Duodenal mucosa (tissue), 2 donors: ENCODE measurements around the gene MIGA1.
A peak's percentile ranks its signal among the peaks of the same experiment; 100 is the strongest.
"Not testable (repeated sequence)": the region's sequence is repeated elsewhere in the genome, so short reads cannot be mapped to it uniquely, and the experiment has no call there.

Experiments used
- H3K27ac ChIP-seq: one replicate; pipeline ENCODE4 v1.7.0; 2013; ENCODE audit warnings: low read depth, low read length
- H3K27me3 ChIP-seq, 2 donors: one replicate each; pipeline ENCODE4 v1.7.0; 2013; ENCODE audit warnings: low read length in 2 of 2, control low read depth in 1 of 2; ENCODE audit not compliant: insufficient read depth in 2 of 2, control insufficient read depth in 1 of 2
- H3K36me3 ChIP-seq, 2 donors: one replicate each; pipeline ENCODE4 v1.7.0; 2013; ENCODE audit warnings: low read length in 2 of 2, control low read depth in 1 of 2; ENCODE audit not compliant: insufficient read depth in 2 of 2, control insufficient read depth in 1 of 2
- H3K4me1 ChIP-seq, 2 donors: one replicate each; pipeline ENCODE4 v1.7.0; 2013; ENCODE audit warnings: low read length in 2 of 2, control low read depth in 1 of 2; ENCODE audit not compliant: insufficient read depth in 2 of 2, control insufficient read depth in 1 of 2
- H3K4me3 ChIP-seq, 2 donors: one replicate each; pipeline ENCODE4 v1.7.0; 2013; ENCODE audit warnings: low read length in 2 of 2, low read depth in 1 of 2
- H3K9ac ChIP-seq, 2 donors: one replicate each; pipeline ENCODE4 v1.7.0; 2013; ENCODE audit warnings: low read length in 2 of 2, low read depth in 1 of 2
- H3K9me3 ChIP-seq, 2 donors: one replicate each; pipeline ENCODE4 v1.7.0; 2013; ENCODE audit warnings: low read length in 2 of 2, control low read depth in 1 of 2; ENCODE audit not compliant: control insufficient read depth in 1 of 2

MIGA1 gene

DNA sequence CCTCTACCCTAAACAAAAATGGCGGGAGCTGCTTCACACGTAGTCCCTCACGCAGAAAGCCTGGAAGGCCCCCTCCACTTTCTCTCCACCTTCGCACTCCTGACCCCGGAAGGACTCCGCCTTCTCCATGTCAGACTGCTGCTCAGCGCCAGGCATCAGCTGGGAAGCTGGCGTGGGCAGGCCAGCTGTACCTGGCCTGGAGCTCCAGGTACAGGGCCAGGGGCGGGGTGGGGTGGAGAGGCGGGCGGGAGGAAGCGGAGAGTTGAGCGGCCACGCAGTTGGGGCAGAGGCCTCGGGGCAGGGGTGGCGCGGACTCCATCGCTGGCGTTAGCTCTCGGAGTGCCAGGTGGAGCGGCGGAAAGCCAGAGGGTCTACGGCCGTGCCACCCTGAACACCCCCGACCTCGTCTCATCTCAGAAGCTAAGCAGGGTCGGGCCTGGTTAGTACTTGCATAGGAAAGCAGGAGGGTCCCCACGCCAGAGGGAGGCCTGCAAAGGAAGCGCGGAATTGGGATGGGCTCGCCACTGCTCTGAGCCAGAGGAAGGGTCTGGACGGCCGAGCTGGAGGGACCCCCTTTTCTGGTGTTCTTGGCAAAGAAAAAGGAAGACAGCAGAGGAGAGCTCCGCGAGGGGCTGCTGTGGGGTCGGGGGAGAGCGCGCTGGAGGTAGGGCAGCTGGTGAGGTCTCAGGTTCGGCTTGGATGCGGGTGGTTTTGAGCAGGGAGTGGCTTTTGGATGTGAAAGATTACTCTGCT is at the start of gene MIGA1:
MIGA1 (plus strand) TSS at position 121 of the 753 bp plus-strand sequence. CDS start 3,604 bp downstream, outside the sequence.
- Histone ChIP-seq H3K36me3 (peaks cover 0 to 8% of the 10 kb centered on the region in 2 donors), H3K9me3 (no peaks in the 10 kb centered on the region), H3K27me3 (no peaks in the 10 kb centered on the region), H3K27ac (no peak within 1 kb of the TSS), H3K4me3 (peak within 1 kb of the TSS; percentile 89 to 97), H3K4me1 (peaks cover 3 to 7% of the 10 kb centered on the region in 2 donors), H3K9ac (peak within 1 kb of the TSS; percentile 76 to 89)

DNA sequence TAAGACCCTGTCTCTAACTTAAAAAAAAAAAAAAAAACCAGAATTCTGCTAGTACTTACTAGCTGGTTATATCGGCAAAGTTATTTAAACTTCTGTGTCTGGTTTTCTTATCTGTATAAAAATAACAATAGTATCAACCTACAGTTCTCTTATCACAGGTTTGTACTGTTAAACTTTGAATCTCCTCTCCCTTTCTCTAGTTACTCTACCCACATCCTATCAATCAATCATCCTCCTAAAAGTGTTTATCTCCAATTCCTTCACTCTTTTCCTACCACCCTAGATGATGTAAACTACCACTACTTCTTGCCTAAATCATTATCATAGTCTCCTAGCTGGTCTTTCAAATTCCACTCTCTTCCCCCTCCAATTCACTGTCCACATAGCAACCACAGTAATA is 47.4 kb upstream of the MIGA1 start:
- H3K36me3 ChIP-seq = peaks cover 10 to 39% of the 10 kb centered on the region in 2 donors
- H3K9me3 ChIP-seq = no peaks in the 10 kb centered on the region
- no peak overlapping the region for H3K27ac ChIP-seq
- H3K27me3 ChIP-seq = no peaks in the 10 kb centered on the region
- no peak overlapping the region for H3K9ac ChIP-seq
- no peak overlapping the region for H3K4me3 ChIP-seq
- no peaks in the 10 kb centered on the region for H3K4me1 ChIP-seq

DNA sequence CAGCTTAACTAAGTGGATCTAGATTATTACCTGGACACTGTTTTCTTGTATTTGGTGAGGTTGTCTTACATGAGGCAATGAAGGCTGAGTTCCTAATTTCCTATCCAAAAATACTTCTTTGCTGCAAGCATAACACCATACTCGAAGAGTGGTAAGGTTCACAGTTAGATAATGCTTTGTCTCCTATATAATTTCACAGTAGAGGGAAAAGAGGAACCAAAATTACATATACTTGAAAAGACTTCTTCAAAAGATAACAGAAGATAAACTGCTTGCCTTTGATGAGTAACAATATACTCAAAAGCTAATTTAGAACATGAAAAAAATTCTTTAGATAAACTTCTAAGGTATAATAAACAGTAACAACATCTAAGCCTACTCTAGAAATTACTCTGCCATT is 40.2 kb upstream of the MIGA1 start:
- Histone ChIP-seq H3K4me3 (no peak overlapping the region), H3K36me3 (peaks cover 9 to 31% of the 10 kb centered on the region in 2 donors), H3K9me3 (no peaks in the 10 kb centered on the region), H3K9ac (no peak overlapping the region), H3K27me3 (no peaks in the 10 kb centered on the region), H3K4me1 (no peaks in the 10 kb centered on the region), H3K27ac (no peak overlapping the region)

DNA sequence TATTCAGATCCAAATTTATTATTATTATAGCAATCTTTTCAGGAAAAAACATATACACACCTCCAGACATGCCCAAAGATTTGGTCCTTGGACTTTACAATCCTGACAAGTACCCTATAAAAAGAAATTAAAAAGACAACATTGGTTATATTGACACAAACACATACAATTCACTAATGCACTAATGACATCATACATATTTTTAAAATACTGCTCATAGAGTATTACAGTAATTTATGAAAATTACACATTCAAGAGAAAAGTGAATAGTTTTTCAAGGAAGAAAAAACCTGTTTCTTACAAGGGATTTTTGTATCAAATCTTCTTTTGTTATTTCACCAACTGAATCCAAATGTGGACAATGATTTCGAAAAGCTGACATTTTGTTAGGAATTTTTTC is 38.1 kb upstream of the MIGA1 start:
- H3K4me1 ChIP-seq = no peaks in the 10 kb centered on the region
- H3K27ac ChIP-seq = no peak overlapping the region
- H3K4me3 ChIP-seq = no peak overlapping the region
- H3K9ac ChIP-seq = no peak overlapping the region
- H3K27me3 ChIP-seq = no peaks in the 10 kb centered on the region
- H3K36me3 ChIP-seq = peaks cover 9 to 21% of the 10 kb centered on the region in 2 donors
- no peaks in the 10 kb centered on the region for H3K9me3 ChIP-seq

- H3K9me3 ChIP-seq = no peaks in the 10 kb centered on the region
- H3K9ac ChIP-seq = no peak overlapping the region
- peaks cover 9 to 21% of the 10 kb centered on the region in 2 donors for H3K36me3 ChIP-seq
- H3K4me3 ChIP-seq = no peak overlapping the region
- no peak overlapping the region for H3K27ac ChIP-seq
- no peaks in the 10 kb centered on the region for H3K27me3 ChIP-seq
- H3K4me1 ChIP-seq = no peaks in the 10 kb centered on the region
These were observed 37.4 kb upstream of the MIGA1 start for GRCh38 chr1:77742011-77742555.

GRCh38 chr1:77744576-77744975 is 34.9 kb upstream of the MIGA1 start:
- no peaks in the 10 kb centered on the region for H3K27me3 ChIP-seq
- no peaks in the 10 kb centered on the region for H3K9me3 ChIP-seq
- no peak overlapping the region for H3K9ac ChIP-seq
- H3K4me1 ChIP-seq = no peaks in the 10 kb centered on the region
- H3K27ac ChIP-seq = no peak overlapping the region
- peaks cover 0 to 9% of the 10 kb centered on the region in 2 donors for H3K36me3 ChIP-seq
- H3K4me3 ChIP-seq = no peak overlapping the region

DNA sequence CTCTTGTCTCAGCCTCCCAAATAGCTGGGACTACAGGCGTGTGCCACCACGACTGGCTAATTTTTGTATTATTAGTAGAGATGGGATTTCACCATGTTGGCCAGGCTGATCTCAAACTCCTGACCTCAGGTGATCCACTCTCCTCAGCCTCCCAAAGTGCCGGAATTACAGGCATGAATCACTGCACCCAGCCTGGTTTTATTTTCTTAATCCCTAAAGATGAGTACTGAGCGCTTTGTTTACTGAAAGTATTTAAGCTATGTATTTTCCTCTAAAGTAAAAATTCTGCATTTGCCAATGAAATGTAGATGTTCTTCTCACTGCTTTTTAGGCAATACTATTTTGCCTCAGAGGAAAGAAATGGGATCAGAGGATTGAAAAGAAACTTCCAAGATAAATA is 30.0 kb upstream of the MIGA1 start:
- H3K4me3 ChIP-seq, H3K9me3 ChIP-seq, H3K9ac ChIP-seq, H3K36me3 ChIP-seq, H3K27me3 ChIP-seq, H3K4me1 ChIP-seq, H3K27ac ChIP-seq: not testable (repeated sequence)

DNA sequence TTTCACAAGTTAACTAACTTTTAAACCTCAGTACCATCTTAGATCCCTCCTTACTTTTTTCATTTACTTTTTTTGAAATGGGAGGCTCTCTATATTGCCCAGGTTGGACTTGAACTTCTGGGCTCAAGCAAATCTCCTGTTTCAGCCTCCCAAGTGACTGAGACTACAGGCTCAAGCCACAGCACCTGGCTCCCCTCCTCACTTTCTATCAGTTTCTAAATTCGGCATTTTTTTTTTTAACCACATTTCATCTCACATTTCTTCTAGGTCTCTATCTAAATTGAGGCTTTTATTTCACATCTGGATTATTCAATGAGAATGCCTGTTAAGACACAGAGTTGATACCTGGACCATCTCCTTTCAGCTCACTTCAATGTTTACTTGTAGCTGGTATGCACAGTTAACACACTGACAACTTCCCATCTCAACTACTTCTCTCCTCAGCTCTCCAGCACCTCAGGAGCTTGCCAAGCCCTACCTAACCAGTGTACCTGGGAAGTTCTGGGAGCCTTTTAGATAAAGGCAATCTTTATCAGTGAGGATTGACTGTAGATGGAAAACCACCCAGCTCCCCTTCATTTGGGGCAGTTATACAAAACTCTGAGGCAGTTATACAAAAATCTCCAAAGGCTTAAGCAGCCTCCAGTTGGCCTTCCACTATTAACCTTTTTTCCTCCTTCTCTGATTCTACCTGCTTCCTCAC is 23.2 kb upstream of the MIGA1 start:
- Histone ChIP-seq H3K4me3 (no peak overlapping the region), H3K27ac (no peak overlapping the region)

DNA sequence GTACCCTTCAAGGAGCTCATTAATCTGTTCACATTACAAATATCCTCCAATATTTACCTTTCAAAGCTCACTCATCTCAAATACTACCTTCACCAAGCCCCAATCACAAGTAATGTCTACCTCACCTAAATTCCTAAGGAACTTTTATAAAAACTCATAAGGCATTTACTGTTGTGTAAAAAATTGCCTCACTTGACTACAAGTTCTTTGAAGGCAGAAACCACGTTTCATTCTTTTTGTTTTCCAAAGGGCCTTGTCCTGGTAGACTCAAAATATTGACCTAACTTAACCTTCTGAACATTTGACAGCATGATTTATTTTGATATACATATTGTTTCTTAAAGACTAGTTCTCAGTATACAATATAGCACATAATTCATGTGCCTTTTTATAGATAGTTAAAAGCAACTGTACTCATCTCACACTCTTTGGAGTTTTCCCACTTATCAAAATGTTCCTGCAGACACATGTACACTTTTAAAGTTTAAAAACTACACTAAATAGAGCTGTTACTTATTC is 22.3 kb upstream of the MIGA1 start:
- Histone ChIP-seq H3K27me3 (no peaks in the 10 kb centered on the region), H3K36me3 (no peaks in the 10 kb centered on the region), H3K4me1 (peaks cover 2 to 24% of the 10 kb centered on the region in 2 donors), H3K27ac (no peak overlapping the region), H3K9ac (no peak overlapping the region), H3K9me3 (no peaks in the 10 kb centered on the region), H3K4me3 (no peak overlapping the region)

More for the DNA sequence above, 23.2 kb upstream of the MIGA1 start:
- H3K4me1 ChIP-seq = peaks cover 0 to 24% of the 10 kb centered on the region in 2 donors
- no peaks in the 10 kb centered on the region for H3K36me3 ChIP-seq
- H3K9ac ChIP-seq = no peak overlapping the region
- H3K27me3 ChIP-seq = no peaks in the 10 kb centered on the region
- H3K9me3 ChIP-seq = no peaks in the 10 kb centered on the region

DNA sequence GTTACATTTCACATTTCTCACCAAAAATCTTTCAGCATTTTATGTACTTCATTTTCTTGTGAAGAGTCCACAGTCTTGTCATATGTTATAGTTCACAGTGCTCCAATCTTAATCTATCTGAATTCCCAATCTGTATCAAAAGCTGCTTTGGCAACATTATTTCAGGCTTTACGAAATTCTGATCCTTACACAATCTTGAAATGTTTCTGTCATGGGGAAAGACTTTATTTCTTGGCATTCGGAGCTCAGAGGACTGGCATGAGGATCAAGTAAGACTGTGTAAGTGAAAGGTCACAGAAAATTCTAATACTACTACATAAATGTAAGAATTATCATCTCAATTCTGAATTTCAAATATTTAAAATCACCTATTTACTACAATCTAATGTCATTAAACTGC is 21.8 kb upstream of the MIGA1 start:
- H3K27me3 ChIP-seq = no peaks in the 10 kb centered on the region
- H3K9ac ChIP-seq = no peak overlapping the region
- H3K4me3 ChIP-seq = no peak overlapping the region
- no peak overlapping the region for H3K27ac ChIP-seq
- H3K9me3 ChIP-seq = no peaks in the 10 kb centered on the region
- no peaks in the 10 kb centered on the region for H3K36me3 ChIP-seq
- H3K4me1 ChIP-seq = peaks cover 2 to 24% of the 10 kb centered on the region in 2 donors
